Measurements from ENCODE around the gene KRTAP10-11.

DNA sequence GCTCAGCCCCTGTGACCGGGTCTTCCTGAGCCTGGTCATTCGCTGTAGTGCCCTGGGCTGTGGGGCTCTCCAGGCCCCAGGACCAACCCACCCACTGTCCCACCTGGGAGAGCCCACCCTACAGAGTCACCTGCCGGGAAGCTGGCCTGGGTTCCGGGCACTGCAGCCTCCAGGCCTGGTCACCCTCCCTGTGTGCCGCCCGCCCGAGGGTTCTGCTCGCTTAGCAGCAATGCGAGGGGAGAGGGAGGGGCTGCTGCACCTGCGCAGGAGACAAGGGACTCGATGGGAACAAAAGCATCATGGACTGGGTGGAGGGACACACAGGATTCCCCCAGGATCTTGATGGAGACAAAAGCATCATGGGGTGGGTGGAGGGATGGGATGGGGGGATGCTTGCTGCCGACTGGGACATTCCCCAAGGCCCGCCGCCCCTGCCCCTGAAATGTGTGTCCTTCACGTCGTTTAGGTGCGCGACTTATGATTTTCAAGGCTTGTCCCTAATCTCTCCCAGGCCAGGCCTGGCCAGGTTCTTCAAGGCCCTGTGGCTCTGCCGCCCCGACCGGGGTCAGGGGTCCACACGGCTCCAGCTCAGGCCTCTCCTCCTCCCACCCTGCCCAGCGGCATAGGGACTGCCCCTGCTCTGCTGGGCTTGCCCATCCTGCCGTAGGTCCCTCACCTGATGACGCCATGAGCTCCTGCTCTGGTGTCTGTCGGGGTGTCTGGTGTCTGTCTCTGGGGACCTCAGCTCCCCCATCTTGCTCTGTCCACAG is 32.6 kb upstream of the KRTAP10-11 start:
- TF ChIP-seq CTCF (IDR thresholded peaks at IDR 0.05; ENCODE audit: low read length) = no peak
- no peak for TF ChIP-seq EZH2 (optimal IDR thresholded peaks at IDR 0.05; ENCODE audit: low read depth, low read length)

All from MM.1S (cell line).